Calu3 (cell line): ENCODE results near the gene LRRK1. TPM values are rescaled to one million over a fixed set of nuclear protein-coding genes. Genes with fewer than 3 reads are reported as not detected.

Experiments
- BruUV-seq: library from RNA; stranded (reverse); fragments of 400-500 nt; replicated peaks from 2 replicates; lab custom pipeline; 2021; lab: Mats Ljungman, UMichigan
- CTCF ChIA-PET: fragments of 300-600 bp; sonication (Branson Sonifier 250); formaldehyde crosslinking; loops from one replicate; lab custom pipeline; 2022; ENCODE audit warnings: antibody characterized with exemption; lab: Charles Lee
- DNase-seq: peaks from one replicate; pipeline ENCODE4 v3.0.0; 2022
- H3K27ac Mint-ChIP-seq: one replicate; pipeline ENCODE4 v1.8.0; 2022; ENCODE audit warnings: mixed read lengths; ENCODE audit not compliant: unreplicated experiment
- H3K27me3 Mint-ChIP-seq: one replicate; pipeline ENCODE4 v1.8.0; 2022; ENCODE audit warnings: mixed read lengths; ENCODE audit not compliant: unreplicated experiment
- H3K36me3 Mint-ChIP-seq: one replicate; pipeline ENCODE4 v1.8.0; 2022; ENCODE audit warnings: mild to moderate bottlenecking, moderate library complexity, mixed read lengths; ENCODE audit not compliant: insufficient read depth, unreplicated experiment
- H3K4me1 Mint-ChIP-seq: one replicate; pipeline ENCODE4 v1.8.0; 2022; ENCODE audit warnings: mild to moderate bottlenecking, low read depth, mixed read lengths; ENCODE audit not compliant: unreplicated experiment
- H3K4me3 Mint-ChIP-seq: one replicate; pipeline ENCODE4 v1.8.0; 2022; ENCODE audit warnings: mild to moderate bottlenecking, low read depth, moderate library complexity, mixed read lengths; ENCODE audit not compliant: unreplicated experiment
- H3K9me3 Mint-ChIP-seq: one replicate; pipeline ENCODE4 v1.8.0; 2022; ENCODE audit warnings: low read depth, mixed read lengths; ENCODE audit not compliant: unreplicated experiment
- intact Hi-C: fragments of 100-400 bp; cut with micrococcal nuclease; formaldehyde crosslinking; loops from one replicate; pipeline ENCODE4 v1.10.0; 2022; ENCODE audit not compliant: unreplicated experiment
- total RNA-seq: library from RNA; stranded (reverse); gene quantifications from 2 replicates; pipeline ENCODE4 v1.2.3, GENCODE V29; 2022
- TF ChIP-seq, protein P1 (sequence below): fragments of 200-600 bp; IDR thresholded peaks from one replicate; pipeline ENCODE4 v1.8.0; 2022; ENCODE audit warnings: antibody characterized with exemption; ENCODE audit not compliant: unreplicated experiment

LRRK1 gene
- total RNA-seq, 1 experiment from 2014 or later, result 21.3 TPM

DNA sequence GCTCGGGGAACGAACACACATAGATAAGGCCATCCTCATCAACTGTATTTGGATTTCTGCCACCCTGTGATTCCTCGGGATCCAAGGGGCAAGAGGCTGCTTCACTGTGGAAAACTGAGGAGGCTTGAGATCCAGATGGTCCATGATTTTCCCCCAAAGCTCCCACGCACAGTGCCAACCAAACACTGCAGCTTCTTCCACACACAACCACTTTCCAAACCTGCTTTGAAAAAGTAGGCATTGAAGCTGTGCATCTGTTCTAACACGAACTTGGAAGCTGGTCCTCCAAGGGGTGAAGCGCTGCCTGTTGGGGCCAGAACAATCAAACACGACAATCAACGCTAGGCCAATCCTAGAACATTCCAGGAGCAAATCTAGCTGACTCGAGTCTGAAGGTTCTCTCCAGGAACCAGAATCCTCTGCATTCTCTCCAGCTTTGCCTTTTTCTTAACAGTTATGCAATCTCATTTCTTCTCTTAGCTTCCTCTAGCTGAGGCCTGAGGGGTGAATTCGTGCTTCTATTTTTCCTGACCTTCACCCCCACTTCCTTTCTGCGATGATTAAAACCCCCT, 104.4 kb downstream of the LRRK1 start:
- CTCF ChIA-PET, result no interaction called here
- intact Hi-C loops, result no loop called here
- H3K9me3 Mint-ChIP-seq, result no peaks in the 10 kb centered on the region
- no TSS peak for BruUV-seq
- no peak overlapping the region for H3K27ac Mint-ChIP-seq
- no peaks in the 10 kb centered on the region for H3K27me3 Mint-ChIP-seq
- H3K4me3 Mint-ChIP-seq, result no peak overlapping the region
- peaks cover 8% of the 10 kb centered on the region for H3K36me3 Mint-ChIP-seq
- TF ChIP-seq, protein P1, sequence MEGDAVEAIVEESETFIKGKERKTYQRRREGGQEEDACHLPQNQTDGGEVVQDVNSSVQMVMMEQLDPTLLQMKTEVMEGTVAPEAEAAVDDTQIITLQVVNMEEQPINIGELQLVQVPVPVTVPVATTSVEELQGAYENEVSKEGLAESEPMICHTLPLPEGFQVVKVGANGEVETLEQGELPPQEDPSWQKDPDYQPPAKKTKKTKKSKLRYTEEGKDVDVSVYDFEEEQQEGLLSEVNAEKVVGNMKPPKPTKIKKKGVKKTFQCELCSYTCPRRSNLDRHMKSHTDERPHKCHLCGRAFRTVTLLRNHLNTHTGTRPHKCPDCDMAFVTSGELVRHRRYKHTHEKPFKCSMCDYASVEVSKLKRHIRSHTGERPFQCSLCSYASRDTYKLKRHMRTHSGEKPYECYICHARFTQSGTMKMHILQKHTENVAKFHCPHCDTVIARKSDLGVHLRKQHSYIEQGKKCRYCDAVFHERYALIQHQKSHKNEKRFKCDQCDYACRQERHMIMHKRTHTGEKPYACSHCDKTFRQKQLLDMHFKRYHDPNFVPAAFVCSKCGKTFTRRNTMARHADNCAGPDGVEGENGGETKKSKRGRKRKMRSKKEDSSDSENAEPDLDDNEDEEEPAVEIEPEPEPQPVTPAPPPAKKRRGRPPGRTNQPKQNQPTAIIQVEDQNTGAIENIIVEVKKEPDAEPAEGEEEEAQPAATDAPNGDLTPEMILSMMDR, result no peak
- DNase-seq, result no peak
- H3K4me1 Mint-ChIP-seq, result no peaks in the 10 kb centered on the region

DNA sequence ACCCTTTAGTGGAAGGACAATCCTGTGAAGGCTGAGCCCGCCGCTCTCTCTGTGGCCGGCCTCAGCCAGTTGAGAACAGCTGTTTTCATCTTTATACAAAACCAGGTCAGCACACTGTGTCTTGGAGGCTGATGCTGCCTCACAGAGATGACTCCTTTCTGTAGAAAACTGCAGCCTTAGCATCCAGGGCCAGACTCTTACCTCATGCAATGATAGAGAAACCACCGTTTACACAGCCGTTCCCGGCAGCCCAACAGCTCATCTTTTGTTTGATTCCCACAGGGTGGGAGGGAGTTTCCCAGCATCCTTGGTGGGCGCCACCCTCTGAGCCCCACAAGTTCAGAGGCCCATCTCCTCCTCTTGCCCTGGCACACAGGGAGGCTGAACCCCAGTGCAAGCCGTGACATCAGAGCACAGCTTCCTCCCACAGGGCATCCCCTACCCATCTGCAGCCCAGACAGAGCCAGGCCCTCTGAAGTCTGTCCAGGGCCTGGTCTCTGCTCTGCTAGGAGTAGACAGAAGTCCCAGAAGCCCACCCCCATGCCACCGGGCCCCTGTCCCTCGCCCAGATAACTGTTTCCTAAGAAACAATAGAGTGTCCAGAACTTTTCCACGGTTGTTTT, 105.0 kb downstream of the LRRK1 start:
- H3K4me3 Mint-ChIP-seq, result no peak overlapping the region
- no peaks in the 10 kb centered on the region for H3K4me1 Mint-ChIP-seq
- no peak for DNase-seq
- TF ChIP-seq, protein P1, result no peak
- no peaks in the 10 kb centered on the region for H3K9me3 Mint-ChIP-seq
- H3K27me3 Mint-ChIP-seq, result no peaks in the 10 kb centered on the region
- CTCF ChIA-PET, result no interaction called here
- no peak overlapping the region for H3K27ac Mint-ChIP-seq
- peaks cover 10% of the 10 kb centered on the region for H3K36me3 Mint-ChIP-seq
- BruUV-seq, result no TSS peak
- intact Hi-C loops, result no loop called here

DNA sequence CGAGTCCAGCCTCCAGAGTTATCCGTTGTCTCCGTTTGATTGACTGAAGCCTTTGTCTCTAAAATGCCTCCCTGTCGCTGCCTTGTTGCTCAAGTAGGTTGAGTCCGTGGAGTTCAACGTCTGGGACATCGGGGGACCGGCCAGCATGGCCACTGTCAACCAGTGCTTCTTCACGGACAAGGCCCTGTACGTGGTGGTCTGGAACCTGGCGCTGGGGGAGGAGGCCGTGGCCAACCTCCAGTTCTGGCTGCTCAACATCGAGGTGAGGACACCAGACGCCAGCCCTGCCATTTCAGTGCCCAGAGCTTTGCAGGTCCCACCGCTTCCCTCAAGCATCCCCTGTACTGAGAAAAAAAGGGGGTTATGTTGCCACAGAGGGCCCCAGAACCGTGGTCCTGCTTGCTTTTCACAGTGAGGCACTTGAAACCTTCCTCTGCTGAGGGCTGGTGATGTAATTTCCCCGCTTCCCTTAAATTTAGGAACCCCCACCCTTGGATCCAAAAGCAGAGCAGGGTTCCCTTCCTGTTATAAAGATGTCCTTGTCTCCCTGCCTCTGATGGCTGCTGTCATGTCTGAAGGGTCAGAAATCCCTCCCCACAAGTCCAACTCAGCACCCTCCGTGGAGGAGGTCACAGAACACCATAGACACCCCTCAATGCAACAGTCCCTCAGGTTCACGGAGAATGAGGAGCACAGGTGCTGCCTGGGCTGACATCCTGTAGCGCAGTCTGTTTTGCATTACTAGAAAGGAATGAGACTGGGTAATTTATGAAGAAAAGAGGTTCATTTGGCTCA, 105.7 kb downstream of the LRRK1 start:
- DNase-seq, result no peak
- TF ChIP-seq, protein P1, result no peak
- peaks cover 15% of the 10 kb centered on the region for H3K36me3 Mint-ChIP-seq
- no peaks in the 10 kb centered on the region for H3K4me1 Mint-ChIP-seq
- no peaks in the 10 kb centered on the region for H3K27me3 Mint-ChIP-seq
- no TSS peak for BruUV-seq
- CTCF ChIA-PET, result no interaction called here
- intact Hi-C loops, result no loop called here
- no peak overlapping the region for H3K4me3 Mint-ChIP-seq
- H3K27ac Mint-ChIP-seq, result no peak overlapping the region
- H3K9me3 Mint-ChIP-seq, result no peaks in the 10 kb centered on the region

DNA sequence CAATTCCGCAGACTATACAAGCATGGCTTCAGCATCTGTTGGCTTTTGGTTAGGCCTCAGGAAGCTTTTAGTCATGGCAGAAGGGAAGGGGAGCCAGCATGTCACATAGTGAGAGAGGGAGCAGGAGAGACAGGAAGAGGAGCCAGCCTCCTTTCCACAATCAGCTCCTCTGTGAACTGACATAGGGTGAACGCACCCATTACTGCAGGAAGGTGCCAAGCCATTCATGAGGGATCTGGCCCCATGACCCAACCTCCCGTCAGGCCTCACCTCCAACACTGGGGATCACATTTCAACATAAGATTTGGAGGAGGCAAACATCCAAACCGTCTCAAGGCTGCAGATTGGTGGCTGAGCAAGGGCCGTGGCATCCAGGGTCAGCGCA, 106.3 kb downstream of the LRRK1 start:
- Mint-ChIP-seq H3K4me3 (no peak overlapping the region), H3K9me3 (no peaks in the 10 kb centered on the region), H3K4me1 (no peaks in the 10 kb centered on the region), H3K27ac (no peak overlapping the region), H3K36me3 (peaks cover 15% of the 10 kb centered on the region), H3K27me3 (no peaks in the 10 kb centered on the region)
- TF ChIP-seq, protein P1, result no peak
- BruUV-seq, result no TSS peak
- intact Hi-C loops, result no loop called here
- DNase-seq, result no peak
- CTCF ChIA-PET, result no interaction called here
